Kasumi-1 (cell line): ENCODE data around the gene GPATCH4.

ENCODE experiments used
- DNase-seq, 2 experiments: peaks; one replicate each; lab custom pipeline; 2025; lab: John Stamatoyannopoulos, UW

Gene GPATCH4

DNA sequence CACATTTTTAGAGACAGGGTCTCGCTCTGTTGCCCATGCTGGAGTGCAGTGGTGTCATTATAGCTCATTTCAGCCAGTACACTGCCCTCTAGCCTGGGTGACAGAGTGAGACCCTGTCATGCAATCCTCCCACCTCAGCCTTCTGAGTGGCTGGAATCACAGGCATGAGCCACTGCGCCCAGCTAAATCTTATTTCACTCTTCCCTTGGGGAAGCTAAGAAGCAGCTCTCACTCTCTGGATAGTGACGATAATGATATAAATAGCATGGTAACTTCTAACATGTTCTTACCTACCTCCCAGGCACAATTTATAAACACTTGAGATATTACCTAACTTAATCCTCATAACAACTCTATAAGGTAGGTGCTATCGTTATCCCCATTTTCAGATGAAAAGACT, 53.8 kb downstream of the GPATCH4 start:
- no peak for DNase-seq

DNA sequence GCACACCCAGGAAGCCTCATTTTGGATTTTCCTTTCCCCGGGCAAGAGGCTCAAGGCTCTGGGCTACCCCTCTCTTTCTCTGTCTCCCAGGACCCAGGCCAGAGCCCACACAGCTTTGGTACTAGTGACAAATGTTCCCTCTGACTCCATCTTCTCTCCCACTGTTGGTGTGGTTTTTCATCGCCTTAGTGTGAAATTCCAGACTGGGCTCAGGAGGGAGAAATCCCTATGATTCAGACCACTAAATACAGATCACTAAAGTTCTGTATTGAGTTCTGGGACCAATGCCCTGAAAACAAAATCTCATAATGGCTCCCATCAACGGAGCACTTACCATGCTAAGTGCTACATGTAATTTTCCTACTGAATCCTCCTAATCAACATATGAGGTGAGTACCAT, 55.0 kb downstream of the GPATCH4 start:
- no peak for DNase-seq

DNA sequence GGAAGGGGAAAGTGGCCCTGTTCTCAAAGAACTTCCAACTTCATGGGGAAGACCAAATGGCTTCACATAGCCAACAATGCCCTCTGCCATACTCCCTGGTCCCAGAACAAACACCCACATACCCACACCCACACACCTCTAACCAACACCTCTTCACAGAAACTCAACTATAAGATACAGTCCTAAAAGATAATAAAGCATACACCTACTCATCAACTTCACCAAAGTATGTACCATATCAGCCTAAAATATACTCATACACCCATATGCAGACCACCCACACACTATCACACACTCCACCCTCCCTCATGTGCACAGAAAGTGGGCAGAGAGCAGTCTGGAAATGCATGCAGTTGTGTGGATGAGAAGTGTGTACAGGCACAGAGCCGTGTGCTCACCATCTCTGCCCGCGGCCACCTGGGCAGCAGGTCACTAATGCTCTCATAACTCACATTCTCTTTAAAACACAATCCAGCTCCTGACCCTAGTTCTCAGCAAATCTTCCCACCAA, 56.6 kb downstream of the GPATCH4 start:
- DNase-seq = no peak
